ENCODE measurements around the gene CAPZB.

Gene CAPZB

DNA sequence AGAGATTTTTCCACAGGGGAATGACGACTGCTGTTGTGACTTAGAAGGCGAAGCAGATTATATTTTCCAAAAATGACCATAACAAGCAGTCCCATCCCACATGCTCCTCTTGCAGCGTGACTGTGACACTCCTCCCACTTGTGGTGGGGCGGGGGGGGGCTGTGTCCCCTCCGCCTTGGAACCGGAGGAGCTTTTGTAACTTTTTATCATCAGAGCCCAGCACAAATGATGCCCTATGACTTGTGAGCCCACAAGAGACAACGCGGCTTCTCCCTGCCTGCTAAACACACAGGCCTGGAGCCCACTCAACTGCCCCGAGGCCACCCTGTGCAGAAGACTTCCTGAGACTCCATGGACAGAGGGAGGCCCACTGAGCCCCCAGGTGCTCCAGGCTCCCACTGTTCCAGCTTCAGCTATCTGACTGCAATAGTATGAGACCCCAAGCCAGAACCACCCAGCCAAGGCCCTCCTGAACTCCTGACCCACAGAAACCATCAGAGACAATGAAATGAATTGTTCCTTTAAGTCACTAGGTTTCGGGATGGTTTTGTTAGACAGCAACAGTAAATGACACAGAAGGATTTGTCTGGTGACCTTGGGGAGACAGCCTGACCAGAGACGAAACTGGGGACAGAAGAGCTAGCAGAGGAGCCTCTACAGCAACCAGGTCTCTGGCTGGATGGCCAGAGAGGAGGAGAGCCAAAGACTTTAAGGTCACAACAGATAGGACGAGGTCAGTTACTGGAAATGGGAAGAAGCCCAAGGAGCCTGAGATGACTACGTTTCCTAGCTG is 58.8 kb downstream of the CAPZB start:
- no peak for DNase-seq

DNA sequence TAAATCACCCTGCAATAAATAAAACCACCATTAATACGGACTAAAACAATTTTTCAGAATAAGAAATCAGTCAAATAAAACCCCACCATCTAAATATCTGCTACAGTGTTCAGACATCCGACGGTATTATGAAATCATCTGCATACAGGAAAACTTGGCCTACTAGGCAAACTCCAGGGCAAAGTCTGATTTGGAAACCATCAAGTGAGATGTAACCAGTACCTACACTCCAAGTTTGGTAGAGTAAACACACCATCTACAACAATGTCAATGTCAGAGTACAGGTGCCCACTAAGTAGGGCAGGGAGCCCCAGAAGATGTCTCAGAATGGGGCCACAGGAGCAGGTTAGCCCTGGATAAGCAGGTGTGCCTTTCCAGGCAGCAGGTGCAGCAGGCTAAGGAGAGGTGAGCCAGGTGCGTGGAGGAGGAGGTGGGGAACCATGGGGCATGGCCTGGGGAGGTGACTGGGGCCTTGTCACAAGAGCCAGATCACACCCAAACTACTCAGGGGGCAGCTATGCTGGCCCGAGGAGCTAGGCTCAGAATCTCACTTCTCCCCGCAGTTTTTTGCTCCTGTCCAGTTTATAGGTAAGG is 59.6 kb downstream of the CAPZB start:
- DNase-seq: peak; percentile 16

DNA sequence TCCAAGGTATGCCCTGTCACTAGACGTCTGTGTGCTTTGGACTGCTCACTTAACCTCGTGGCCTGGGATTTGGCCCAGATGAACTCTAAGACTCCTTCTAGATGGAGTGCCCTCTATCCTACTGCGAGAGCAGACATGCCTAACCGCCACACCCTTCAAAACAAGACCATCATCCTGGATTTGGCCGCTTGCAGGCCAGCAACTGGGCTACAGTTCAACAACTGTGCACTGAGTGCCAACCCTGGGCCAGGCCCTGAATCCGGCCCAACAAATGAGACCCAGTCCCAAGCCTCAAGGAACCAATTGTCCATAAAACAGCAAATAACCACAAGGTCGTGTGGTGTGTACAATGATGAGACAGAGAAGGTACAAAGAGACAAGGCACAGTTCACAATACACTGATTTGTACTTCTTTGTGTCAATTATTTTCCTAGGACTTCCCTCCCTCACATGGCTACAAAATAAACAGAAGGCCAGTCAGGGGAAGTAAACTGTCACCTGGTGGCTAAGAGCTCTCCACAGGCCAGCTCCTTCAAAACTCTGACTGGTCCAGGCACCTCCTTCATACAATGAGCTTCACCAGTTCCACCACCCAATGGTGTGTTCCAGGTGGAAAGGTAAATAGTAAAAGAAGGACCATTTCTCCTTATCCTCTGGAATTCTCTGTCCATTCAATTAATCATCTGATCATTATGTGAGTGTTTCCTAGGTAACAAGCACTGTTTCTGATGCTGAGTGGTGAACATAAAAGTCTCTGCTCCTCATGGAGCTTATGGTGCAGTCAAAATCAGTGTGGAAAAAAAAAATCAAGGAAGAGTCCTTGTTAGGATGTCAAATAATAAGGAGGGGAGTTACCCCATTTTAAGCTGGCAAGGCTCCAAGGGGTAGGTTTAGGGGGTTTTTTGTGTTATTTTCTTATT is 60.4 kb downstream of the CAPZB start:
- no peak for DNase-seq

DNA sequence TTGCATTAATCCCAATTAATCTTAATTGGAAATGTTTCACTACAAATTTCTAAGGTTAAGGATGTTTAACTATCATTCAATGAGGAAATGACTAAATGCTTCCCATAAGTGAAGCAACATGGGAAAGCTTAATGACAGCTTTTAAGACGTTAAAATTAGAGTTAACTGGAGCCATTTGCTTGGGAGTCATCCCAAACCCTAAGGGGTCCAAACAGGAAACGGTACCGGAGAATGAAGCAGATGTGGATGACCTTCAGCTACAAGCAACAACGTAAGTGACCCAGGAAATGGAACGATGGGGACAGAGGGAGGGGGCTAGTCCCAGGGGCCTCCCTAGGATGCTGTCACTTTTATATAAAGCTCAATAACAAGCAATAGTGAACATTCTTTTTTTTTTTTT is 62.2 kb downstream of the CAPZB start:
- no peak for DNase-seq

DNA sequence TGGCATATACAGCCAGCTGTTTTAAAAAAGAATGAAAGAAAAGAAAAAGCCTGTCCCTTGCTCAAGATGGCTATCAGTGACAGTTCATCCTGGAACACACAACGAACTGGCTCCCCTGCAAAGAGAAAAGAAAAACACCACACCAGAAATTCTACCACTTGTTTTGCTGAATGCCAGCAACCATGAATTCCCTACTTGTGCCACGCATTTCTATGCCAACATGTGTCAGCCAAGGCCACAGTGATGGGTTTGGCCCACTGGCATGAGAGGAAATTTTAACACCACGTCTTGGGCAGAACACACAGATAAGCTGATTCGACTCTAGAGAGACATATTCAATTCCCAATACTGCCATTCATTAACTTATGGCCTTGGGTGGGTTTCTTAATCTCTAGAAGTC is 64.0 kb downstream of the CAPZB start:
- DNase-seq: no peak

DNA sequence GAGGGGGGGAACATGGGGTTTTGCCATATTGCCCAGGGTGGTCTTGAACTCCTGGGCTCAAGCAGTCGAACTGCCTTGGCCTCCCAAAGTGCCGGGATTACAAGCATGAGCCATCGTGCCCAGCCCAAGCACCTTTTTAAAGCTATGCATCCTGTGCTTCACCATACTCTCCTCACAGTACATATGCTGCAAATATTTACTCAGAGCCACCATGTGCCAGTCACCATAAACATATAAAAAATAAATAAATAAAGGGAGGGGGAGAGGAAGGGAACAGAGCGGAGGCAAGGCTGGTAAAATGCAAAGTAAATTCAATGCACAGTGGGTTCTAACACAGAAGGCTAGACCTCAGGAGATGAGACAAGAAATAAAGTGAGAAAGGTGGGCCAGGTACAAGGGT is 64.7 kb downstream of the CAPZB start:
- DNase-seq: no peak

DNA sequence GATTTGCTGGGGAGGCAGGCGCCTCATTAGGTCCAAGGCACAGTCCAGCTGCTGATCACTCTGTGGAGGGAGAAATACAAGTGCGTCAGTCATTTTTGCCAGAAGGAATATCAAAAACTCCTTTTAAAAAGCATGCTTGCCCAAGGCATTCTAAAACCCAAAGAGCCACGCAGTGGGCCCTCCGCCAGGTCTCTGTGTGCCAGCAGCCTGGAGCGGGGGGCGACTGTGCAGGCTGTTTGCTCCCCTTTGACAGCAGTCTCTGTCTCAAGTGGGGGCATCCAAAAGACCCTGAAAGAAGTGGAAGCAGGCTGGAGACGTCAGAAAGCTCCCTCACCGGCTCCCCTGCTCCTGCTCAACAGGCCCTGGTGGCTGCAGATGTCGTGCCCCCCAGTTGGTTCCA is 65.6 kb downstream of the CAPZB start:
- DNase-seq: no peak

DNA sequence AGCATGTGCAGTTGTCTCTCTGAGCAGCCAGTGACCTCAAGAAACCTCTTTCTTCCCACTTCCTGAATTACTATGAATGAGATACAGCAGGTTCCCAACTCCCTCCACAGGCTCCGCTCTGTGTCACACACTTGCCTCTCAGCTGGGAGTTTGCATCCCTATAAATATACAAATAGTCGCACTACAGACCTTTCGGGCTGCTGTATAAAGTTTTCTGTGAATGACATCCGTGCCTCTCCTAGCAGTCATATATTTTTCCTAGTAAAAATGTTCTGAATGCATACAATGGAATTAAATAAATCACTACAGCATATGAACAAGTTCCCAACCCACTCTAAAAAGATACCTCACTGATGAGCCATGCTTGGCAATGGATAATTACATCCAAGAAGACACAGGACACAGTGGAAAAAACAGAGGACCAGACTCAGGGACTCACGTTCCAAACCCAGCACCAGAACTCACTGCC is 66.8 kb downstream of the CAPZB start:
- no peak for DNase-seq

DNA sequence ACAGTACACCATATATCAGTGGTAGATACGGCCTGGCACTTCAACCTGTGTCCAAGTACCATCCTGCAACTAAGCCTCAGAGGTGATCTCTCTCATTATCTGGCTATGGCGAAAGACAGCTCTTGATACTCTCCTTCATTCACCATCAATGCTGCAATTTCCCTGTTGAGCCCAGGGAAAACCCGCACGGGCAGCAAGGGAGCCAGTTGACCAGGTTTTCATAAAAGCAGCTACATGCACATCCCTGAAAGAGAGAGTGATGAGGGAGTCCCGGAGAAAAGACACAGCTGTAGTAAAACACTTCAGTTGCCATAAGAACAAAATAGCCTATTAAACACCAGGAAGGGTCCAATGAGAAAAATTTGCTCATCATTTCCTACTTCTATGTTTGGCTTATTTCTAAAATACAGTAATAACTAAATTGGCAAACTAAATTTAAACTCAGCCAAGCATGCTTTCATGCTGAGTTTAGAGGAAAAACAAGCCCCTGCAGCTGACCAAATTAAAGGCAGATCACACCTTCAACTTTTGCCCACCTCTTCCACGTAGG is 68.3 kb downstream of the CAPZB start:
- no peak for DNase-seq

DNA sequence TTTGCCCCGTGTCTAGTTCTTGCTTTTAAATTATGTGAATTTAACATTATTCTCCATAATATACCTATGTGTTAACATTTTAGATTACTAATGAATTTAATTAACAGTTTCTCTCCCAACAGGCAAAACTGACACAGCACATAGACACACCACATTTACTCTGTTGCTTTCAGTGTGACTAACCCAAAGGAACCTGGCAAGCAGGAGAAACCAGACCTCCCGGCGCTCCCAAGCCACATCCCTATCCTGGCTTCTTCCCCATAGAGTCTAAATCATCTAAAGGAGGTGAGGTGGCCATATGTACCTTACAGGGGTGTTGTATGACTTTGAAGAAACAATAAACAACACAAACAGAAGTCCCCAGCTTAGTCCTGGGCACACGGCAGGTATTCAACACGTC is 69.2 kb downstream of the CAPZB start:
- no peak for DNase-seq

DNA sequence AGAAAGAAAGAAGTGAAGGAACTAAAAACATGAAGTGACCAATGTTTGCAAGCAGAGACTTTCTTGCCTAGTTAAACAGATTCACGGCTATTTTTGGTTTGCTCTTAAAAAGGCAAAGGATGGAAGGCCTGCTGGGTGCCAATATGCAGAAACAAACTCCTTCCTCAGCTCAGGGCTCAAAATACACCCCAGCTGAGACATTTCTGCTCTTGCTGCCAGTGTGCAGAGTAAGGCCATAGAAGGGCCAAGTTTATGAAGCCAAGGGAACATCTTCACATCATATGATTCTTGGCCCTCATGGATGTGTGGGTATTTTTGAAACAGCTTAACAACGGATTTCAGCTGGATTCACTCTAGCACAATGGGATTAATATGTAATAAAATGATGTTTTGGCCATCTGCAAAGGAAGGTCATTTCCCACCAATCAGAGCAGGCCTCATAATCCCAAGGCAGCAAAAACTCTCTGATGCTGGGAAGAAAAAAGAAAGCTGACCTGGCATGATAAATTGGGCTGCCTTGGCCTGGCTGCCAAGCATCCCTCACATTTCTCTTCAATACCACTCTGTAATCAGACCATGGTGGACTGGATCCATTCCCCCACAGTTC is 70.7 kb downstream of the CAPZB start:
- no peak for DNase-seq

DNA sequence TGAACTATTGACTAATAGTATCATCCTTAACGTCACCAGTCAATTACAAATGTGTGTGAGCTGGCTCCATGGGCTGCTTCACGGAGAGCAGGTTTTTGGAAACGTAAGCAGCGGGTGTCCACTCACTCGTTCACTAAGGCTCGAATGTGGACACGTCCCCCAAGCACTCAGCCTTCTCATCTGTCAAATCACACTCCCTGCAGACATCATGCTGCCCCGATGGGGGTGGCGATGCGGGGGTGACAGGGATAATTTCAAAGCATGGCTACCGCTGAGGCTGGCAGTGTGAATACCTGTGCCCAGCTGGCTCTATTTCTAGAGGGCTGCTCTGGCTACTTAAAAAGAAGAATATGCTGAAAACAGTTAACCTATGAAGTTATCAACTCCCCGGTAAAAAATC is 71.3 kb downstream of the CAPZB start:
- DNase-seq: no peak

DNA sequence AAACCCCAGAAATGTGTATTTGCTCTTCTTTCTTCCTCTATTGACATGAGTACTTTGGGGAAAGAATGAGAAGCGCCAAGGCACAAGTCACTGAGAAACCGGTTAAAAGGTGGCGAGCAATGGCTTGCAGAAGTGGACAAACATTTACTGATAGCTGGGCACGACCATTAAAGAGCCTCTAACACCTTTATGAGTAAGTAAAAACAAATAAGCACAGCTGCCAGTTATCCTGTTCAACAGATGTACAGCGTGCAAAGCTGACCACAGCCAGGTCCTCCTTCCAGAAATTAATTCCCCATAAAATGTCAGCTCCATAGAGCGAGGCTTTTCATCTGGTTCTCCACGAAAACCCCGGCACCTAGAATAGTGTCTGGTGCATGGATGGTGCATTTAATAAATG is 72.7 kb downstream of the CAPZB start:
- no peak for DNase-seq

DNA sequence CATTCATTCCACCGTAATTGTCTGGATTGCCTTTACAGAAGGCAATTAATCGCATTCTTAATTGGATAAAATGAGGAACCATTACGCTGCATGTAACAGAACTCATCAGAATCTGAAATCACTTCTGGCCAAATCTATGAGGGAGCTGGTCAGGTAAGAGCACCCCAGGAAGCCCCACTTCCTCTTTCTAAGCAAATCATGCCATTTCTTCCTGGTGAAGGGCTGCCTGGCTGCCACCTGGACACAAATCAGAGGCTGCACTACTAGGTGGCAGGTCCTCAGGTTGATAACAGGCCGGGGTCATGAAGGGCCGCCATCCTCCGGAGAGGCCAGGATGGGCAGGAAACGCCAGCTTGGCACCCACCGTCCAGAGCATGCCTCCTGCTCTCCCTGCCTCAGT is 73.7 kb downstream of the CAPZB start:
- no peak for DNase-seq

DNA sequence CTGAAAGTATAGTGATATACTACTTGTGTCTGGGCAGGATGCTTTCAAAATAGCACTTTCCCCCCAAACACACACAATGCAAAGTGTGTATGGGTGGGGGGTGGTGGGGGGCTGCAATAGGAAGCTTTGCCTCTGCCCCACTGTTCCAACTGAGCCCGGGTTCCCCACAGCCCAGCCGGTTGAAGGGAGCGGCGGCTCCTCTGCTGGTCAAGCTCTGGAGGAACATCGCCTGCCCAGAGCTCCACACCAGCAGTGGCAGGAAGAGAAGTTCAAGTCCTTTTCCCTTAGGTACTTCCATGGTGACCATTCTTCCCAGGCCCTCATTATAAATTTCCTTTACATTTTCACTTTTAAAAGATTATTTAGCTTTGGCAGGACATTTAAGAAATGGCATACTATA is 74.9 kb downstream of the CAPZB start:
- DNase-seq: no peak

DNA sequence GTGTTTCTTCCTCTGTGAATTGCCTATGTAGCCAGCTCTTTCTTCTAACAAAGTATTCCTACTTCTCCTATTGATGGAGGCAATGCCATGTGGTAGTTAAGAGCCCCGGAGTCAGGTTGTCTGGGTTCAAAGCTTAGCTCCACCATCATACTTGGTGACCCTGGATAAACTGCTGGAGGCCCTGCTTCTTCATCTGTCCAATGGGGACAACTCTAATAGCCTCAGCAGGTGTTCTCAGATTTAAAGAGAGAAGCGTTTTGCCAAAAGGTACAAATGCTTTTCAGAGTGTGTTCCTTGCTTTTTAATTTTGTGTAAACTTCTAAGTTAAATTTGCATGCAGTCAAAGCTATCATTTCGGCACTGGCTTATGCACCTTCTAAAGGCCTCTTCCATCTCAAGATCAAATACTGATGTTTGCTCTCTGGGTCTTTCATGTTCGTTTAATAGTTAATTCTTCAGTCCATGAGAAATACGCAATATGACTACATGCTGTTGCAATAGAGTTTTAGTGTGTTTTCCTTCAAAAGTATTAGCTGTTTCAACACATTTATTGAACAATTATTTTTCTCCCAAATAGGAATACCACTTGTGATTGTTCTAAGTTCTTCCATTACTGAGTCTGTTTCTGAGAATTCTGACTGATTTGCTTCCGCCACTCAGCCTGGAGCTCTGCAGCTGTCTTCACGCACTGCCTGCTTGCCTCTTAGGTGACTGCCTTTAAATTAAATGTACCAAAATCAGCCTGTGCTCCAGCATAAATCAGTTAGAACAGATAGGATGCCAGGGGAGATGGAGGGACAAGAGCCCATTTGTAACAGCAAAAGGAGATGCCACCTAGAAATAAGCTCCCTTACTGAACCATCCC is 75.6 kb downstream of the CAPZB start:
- no peak for DNase-seq

DNA sequence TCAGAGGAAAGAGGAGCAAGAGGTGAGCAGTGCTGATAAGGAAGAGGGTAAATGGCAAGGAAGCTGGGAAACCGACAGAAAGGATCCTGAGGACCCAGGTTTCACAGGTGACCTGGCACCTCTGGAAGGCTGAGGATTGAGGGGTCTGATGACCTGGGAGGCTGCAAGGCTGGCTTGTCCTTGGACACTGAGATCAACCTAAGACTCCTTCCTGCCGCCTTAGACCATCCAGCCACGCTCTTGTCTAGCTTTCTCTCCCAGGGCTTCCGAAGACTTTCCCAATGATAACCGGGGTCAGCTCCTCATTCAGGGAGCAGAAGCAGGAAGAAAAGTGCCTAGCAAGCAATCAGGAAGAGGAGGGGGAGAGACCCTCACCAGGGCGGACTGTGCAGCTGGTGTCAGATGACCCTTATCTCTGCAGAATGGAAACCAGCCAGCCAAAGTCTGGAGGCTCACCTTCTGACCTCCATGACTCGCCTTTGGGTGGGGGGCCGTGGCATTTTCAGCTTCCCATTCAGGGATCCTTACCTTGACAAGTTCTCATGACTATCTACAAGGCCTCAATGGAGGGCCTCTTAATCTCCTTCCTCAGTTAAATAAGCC is 77.7 kb downstream of the CAPZB start:
- DNase-seq: no peak

DNA sequence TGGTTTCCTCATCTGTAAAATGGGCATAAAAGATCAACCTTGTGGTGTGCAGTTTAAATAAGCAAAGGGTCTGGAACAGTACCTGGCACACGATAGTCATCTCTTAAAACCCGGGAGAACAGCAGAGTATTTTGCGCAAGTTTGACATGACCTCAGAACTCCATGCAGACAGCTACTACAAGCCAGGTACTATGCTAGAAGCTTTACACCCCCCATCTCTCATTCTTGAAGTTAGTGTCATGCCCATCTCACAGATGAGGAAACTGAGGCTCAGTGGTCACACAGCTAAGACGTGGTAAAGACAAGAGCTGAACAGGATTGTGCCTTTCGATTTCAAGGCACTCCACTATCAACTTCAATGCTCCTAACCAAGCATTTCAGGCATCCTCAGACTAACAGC is 78.7 kb downstream of the CAPZB start:
- no peak for DNase-seq

DNA sequence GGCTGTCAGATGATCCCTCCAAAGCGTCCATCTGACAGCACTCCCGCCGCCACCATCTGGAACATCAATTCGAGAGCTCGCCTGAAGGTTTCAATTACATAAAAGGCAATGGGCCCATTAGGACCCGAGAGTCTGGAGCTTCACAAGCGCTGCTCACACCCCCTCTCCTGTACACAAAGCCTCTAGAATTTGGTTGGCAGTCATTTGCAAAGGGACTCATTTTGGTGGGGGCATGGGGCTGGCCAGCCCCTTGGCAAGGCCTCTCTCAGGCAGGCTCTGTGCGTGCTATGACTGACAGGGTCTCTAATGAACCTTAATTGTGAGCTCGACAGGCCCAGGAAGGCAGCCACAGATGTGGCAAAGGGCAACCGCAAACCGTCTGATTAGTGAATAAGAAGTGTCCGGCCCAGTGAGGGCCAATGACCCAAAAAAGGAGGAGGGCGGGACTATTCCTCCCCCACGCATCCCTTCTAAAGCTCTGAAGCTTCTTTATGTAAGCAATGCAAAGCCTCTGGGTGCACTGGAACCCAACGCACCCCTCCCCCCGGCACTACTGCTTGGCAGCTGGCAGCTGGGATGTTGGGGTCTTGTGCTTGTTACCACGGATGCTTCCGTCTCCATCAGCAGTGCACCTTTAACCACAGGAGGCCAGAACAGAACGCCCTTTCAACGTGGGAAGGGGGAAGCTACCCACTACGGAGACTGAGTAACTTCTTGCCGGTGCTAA is 79.4 kb downstream of the CAPZB start:
- DNase-seq: peak; percentile 94

DNA sequence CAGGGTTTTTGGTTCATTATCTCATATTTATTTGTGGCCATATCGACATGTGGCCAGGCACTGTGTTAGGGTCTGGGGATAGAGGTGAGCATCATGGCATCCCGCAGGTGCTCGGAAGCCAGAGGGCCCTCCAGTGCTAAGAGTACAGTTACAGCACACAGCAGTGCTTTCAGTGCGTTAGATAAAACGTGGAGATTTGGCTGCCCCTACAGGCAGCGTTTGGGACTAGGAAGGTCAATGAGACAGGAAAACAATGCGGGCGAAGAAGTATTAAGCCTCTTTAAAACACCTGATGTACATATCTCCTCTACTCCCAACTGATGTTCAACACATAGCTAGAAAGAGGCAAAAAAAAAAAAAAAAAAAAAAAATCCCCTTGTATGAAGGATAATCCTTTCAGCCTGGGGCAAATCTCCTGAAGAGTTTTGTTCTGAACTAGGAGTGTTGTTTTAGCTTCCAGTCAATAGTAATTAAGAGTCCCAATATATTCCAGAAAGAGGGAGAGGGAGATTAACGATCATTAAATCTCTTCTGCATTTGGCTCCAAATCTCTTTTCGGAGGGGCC is 80.1 kb downstream of the CAPZB start:
- peak; percentile 89 for DNase-seq

All from NCI-H1105 (cell line).